Measurements from ENCODE around the gene PDE1C.

The PDE1C gene

DNA sequence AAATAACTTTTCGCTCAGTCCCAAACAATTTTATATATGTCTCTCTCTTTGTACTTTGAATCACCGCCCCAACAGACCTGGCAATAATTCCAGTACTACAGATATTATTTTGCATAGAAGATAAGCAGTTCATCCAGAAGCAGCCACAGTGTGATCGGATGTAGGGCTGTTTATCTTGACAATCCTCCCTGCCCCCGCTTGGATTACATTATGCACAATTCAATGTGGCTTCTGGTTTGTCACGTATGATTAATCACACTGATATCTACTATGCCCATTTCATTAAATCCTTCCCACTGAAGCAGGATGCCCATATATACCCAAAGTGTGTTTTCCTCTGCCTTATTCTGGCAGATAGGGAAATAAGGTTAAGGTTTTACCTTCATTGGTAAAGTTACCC is 115.2 kb downstream of the PDE1C start:
- TF ChIP-seq, protein P1, sequence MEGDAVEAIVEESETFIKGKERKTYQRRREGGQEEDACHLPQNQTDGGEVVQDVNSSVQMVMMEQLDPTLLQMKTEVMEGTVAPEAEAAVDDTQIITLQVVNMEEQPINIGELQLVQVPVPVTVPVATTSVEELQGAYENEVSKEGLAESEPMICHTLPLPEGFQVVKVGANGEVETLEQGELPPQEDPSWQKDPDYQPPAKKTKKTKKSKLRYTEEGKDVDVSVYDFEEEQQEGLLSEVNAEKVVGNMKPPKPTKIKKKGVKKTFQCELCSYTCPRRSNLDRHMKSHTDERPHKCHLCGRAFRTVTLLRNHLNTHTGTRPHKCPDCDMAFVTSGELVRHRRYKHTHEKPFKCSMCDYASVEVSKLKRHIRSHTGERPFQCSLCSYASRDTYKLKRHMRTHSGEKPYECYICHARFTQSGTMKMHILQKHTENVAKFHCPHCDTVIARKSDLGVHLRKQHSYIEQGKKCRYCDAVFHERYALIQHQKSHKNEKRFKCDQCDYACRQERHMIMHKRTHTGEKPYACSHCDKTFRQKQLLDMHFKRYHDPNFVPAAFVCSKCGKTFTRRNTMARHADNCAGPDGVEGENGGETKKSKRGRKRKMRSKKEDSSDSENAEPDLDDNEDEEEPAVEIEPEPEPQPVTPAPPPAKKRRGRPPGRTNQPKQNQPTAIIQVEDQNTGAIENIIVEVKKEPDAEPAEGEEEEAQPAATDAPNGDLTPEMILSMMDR (IDR thresholded peaks at IDR 0.05; ENCODE audit: insufficient read depth, low read depth, low read length, missing control alignments), result no peak
- no peak for DNase-seq (ENCODE audit: low read depth)
- H3K4me3 ChIP-seq (ENCODE audit: low read length), result no peak overlapping the region

- no peak overlapping the region for H3K4me3 ChIP-seq (ENCODE audit: low read length)
- TF ChIP-seq, protein P1 (IDR thresholded peaks at IDR 0.05; ENCODE audit: insufficient read depth, low read depth, low read length, missing control alignments), result no peak
- no peak for DNase-seq (ENCODE audit: low read depth)
Measured at GRCh38 chr7:31954500-31954899, 115.7 kb downstream of the PDE1C start.

GRCh38 chr7:31953432-31953831 is 116.8 kb downstream of the PDE1C start:
- no peak for DNase-seq (ENCODE audit: low read depth)
- no peak overlapping the region for H3K4me3 ChIP-seq (ENCODE audit: low read length)
- TF ChIP-seq, protein P1 (IDR thresholded peaks at IDR 0.05; ENCODE audit: insufficient read depth, low read depth, low read length, missing control alignments), result no peak

DNA sequence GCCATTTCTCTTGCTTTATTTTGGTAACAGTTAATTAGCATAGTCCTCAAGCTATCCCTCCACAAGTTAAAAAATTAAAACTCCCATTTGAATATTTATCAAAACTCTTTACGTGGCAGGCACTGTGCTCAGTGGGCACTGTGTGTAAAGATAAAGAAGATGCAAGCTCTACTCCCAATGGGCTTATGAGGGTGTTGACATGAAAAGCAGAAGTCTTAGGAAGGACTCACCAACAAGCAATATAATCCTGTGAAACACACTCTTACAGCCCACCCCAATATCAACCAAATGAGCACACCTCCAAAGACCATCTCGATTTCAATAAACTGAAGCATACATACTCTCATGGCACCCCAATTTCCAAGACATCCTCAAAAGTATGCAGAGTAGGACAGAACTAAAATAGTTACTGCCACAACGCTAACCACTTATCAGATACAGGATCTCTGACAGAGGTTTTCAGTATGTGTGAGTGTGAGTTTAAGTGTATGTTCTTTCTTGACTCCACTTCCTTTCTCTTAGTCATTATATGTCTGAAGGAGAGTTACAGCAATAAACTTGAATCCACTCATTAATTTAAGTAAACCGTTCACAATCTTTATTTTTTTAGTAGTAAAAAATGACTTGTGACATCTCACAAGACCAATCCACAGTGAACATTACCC is 120.0 kb downstream of the PDE1C start:
- DNase-seq (ENCODE audit: low read depth), result peak; percentile 7
- no peak overlapping the region for H3K4me3 ChIP-seq (ENCODE audit: low read length)
- TF ChIP-seq, protein P1 (IDR thresholded peaks at IDR 0.05; ENCODE audit: insufficient read depth, low read depth, low read length, missing control alignments), result no peak

- TF ChIP-seq, protein P1 (IDR thresholded peaks at IDR 0.05; ENCODE audit: insufficient read depth, low read depth, low read length, missing control alignments), result no peak
- H3K4me3 ChIP-seq (ENCODE audit: low read length), result no peak overlapping the region
- peak; percentile 86 for DNase-seq (ENCODE audit: low read depth)
Measured at GRCh38 chr7:31948029-31948428, 122.2 kb downstream of the PDE1C start.

GRCh38 chr7:31940167-31940566 is 130.0 kb downstream of the PDE1C start:
- TF ChIP-seq, protein P1 (IDR thresholded peaks at IDR 0.05; ENCODE audit: insufficient read depth, low read depth, low read length, missing control alignments), result no peak
- no peak overlapping the region for H3K4me3 ChIP-seq (ENCODE audit: low read length)
- DNase-seq (ENCODE audit: low read depth), result no peak

- TF ChIP-seq, protein P1 (IDR thresholded peaks at IDR 0.05; ENCODE audit: insufficient read depth, low read depth, low read length, missing control alignments), result no peak
- no peak overlapping the region for H3K4me3 ChIP-seq (ENCODE audit: low read length)
- no peak for DNase-seq (ENCODE audit: low read depth)
Measured at GRCh38 chr7:31939076-31939475, 131.1 kb downstream of the PDE1C start.
